Astrocyte (in vitro differentiated cells and primary cell): ENCODE results near the gene KCTD13. TPM values are rescaled to one million over a fixed set of nuclear protein-coding genes. Genes with fewer than 3 reads are reported as not detected.

Experiments used
- DNase-seq: peaks from one replicate; pipeline ENCODE4 v3.0.0-alpha.2; 2010; ENCODE audit warnings: low read depth
- FAIRE-seq: peaks from 2 replicates; lab custom pipeline; 2011; peaks lifted over from hg19 to GRCh38; lab: Jason Lieb, UNC
- H2AFZ ChIP-seq: 2 replicates; pipeline ENCODE4 v1.6.0; 2012; ENCODE audit warnings: low read depth, low read length, inconsistent platforms
- H3K27ac ChIP-seq: 2 replicates; pipeline ENCODE4 v1.5.1; 2011; ENCODE audit warnings: low read depth, low read length, inconsistent platforms
- H3K27me3 ChIP-seq: 2 replicates; pipeline ENCODE4 v1.6.0; 2011; ENCODE audit warnings: low read length, inconsistent platforms; ENCODE audit not compliant: insufficient read depth
- H3K36me3 ChIP-seq: 2 replicates; pipeline ENCODE4 v1.5.1; 2011; ENCODE audit warnings: low read length, inconsistent platforms; ENCODE audit not compliant: insufficient read depth
- H3K4me1 ChIP-seq: 2 replicates; pipeline ENCODE4 v1.5.1; 2011; ENCODE audit warnings: low read length, inconsistent platforms; ENCODE audit not compliant: insufficient read depth
- H3K4me2 ChIP-seq: 2 replicates; pipeline ENCODE4 v1.6.0; 2012; ENCODE audit warnings: low read length, inconsistent platforms
- H3K4me3 ChIP-seq: 2 replicates; pipeline ENCODE4 v1.5.1; 2011; ENCODE audit warnings: low read depth, mild to moderate bottlenecking, low read length, inconsistent platforms; ENCODE audit not compliant: insufficient read depth
- H3K79me2 ChIP-seq: 2 replicates; pipeline ENCODE4 v1.6.0; 2012; ENCODE audit warnings: mild to moderate bottlenecking, low read length, inconsistent platforms; ENCODE audit not compliant: insufficient read depth
- H3K9ac ChIP-seq: 2 replicates; pipeline ENCODE4 v1.6.0; 2012; ENCODE audit warnings: mild to moderate bottlenecking, low read length, inconsistent platforms
- H3K9me3 ChIP-seq: 2 replicates; pipeline ENCODE4 v1.5.1; 2012; ENCODE audit warnings: low read depth, mild to moderate bottlenecking, low read length, inconsistent platforms; ENCODE audit not compliant: insufficient read depth
- H4K20me1 ChIP-seq: 2 replicates; pipeline ENCODE4 v1.6.0; 2012; ENCODE audit warnings: low read length, inconsistent platforms; ENCODE audit not compliant: insufficient read depth
- H3K27ac Mint-ChIP-seq: one replicate; pipeline ENCODE4 v1.8.0; 2021; ENCODE audit warnings: mild to moderate bottlenecking, mixed read lengths; ENCODE audit not compliant: unreplicated experiment
- H3K27me3 Mint-ChIP-seq: one replicate; pipeline ENCODE4 v1.8.0; 2021; ENCODE audit warnings: low read depth, mixed read lengths; ENCODE audit not compliant: unreplicated experiment
- H3K36me3 Mint-ChIP-seq: one replicate; pipeline ENCODE4 v1.8.0; 2021; ENCODE audit warnings: low read depth, mixed read lengths; ENCODE audit not compliant: unreplicated experiment
- H3K4me1 Mint-ChIP-seq: one replicate; pipeline ENCODE4 v1.8.0; 2021; ENCODE audit warnings: low read depth, mixed read lengths; ENCODE audit not compliant: unreplicated experiment
- H3K4me3 Mint-ChIP-seq: one replicate; pipeline ENCODE4 v1.8.0; 2021; ENCODE audit warnings: mild to moderate bottlenecking, moderate library complexity, mixed read lengths; ENCODE audit not compliant: unreplicated experiment
- H3K9me3 Mint-ChIP-seq: one replicate; pipeline ENCODE4 v1.8.0; 2021; ENCODE audit warnings: mild to moderate bottlenecking, mixed read lengths; ENCODE audit not compliant: unreplicated experiment
- CTCF ChIP-seq: IDR thresholded peaks from 2 replicates; pipeline ENCODE4 v1.5.1; 2011; ENCODE audit warnings: low read depth, mild to moderate bottlenecking, inconsistent platforms, low read length, moderate library complexity; ENCODE audit not compliant: insufficient read depth
- EZH2 ChIP-seq: IDR thresholded peaks from 2 replicates; pipeline ENCODE4 v1.6.1; 2012; ENCODE audit warnings: mild to moderate bottlenecking, low read length, inconsistent platforms; ENCODE audit not compliant: insufficient read depth
- total RNA-seq: library from RNA; stranded (reverse); gene quantifications from 2 replicates; pipeline ENCODE4 v1.2.1, GENCODE V29; 2021

The KCTD13 gene
- total RNA-seq, 1 donor from 2014 or later, result 27.1 TPM

- no peak overlapping the region for H3K9ac ChIP-seq
- H3K4me3 ChIP-seq, result no peak overlapping the region
- no peaks in the 10 kb centered on the region for H3K9me3 ChIP-seq
- peaks cover 7% of the 10 kb centered on the region for H3K27me3 ChIP-seq
- DNase-seq (no peak), FAIRE-seq (no peak)
- Mint-ChIP-seq H3K4me1 (peaks cover 10% of the 10 kb centered on the region), H3K27me3 (no peaks in the 10 kb centered on the region), H3K4me3 (no peak overlapping the region), H3K27ac (no peak overlapping the region), H3K9me3 (no peaks in the 10 kb centered on the region), H3K36me3 (peaks cover 7% of the 10 kb centered on the region)
- TF ChIP-seq CTCF, result no peak
- TF ChIP-seq EZH2, result no peak
- no peak overlapping the region for H3K27ac ChIP-seq
- peaks cover 10% of the 10 kb centered on the region for H4K20me1 ChIP-seq
- peaks cover 23% of the 10 kb centered on the region for H3K4me1 ChIP-seq
- peaks cover 3% of the 10 kb centered on the region for H3K79me2 ChIP-seq
- H3K4me2 ChIP-seq, result no peak overlapping the region
- no peak overlapping the region for H2AFZ ChIP-seq
- H3K36me3 ChIP-seq, result no peaks in the 10 kb centered on the region
These were observed 29.2 kb downstream of the KCTD13 start for GRCh38 chr16:29896841-29897240.

GRCh38 chr16:29894352-29894751 lies 31.7 kb downstream of the KCTD13 start:
- H3K27me3 Mint-ChIP-seq, result no peaks in the 10 kb centered on the region
- H3K4me1 ChIP-seq, result peaks cover 8% of the 10 kb centered on the region
- no peaks in the 10 kb centered on the region for H3K79me2 ChIP-seq
- no peaks in the 10 kb centered on the region for H3K9me3 ChIP-seq
- H3K4me2 ChIP-seq, result no peak overlapping the region
- H3K27ac Mint-ChIP-seq, result no peak overlapping the region
- no peak for DNase-seq
- FAIRE-seq, result no peak
- peaks cover 8% of the 10 kb centered on the region for H3K4me1 Mint-ChIP-seq
- TF ChIP-seq EZH2, result no peak
- no peak for TF ChIP-seq CTCF
- no peak overlapping the region for H2AFZ ChIP-seq
- peaks cover 7% of the 10 kb centered on the region for H3K36me3 Mint-ChIP-seq
- H3K9ac ChIP-seq, result no peak overlapping the region
- peaks cover 6% of the 10 kb centered on the region for H4K20me1 ChIP-seq
- H3K27me3 ChIP-seq, result peaks cover 7% of the 10 kb centered on the region
- H3K9me3 Mint-ChIP-seq, result no peaks in the 10 kb centered on the region
- H3K4me3 Mint-ChIP-seq, result no peak overlapping the region
- no peaks in the 10 kb centered on the region for H3K36me3 ChIP-seq
- no peak overlapping the region for H3K27ac ChIP-seq
- H3K4me3 ChIP-seq, result no peak overlapping the region

GRCh38 chr16:29893553-29893952 lies 32.5 kb downstream of the KCTD13 start:
- H3K27ac Mint-ChIP-seq, result no peak overlapping the region
- H3K4me3 Mint-ChIP-seq, result no peak overlapping the region

More at GRCh38 chr16:29893553-29893952, 32.5 kb downstream of the KCTD13 start:
- H3K27me3 ChIP-seq, result peaks cover 6% of the 10 kb centered on the region
- no peaks in the 10 kb centered on the region for H3K36me3 ChIP-seq
- no peak overlapping the region for H3K4me2 ChIP-seq
- no peak overlapping the region for H3K4me3 ChIP-seq
- H3K9me3 ChIP-seq, result no peaks in the 10 kb centered on the region
- H2AFZ ChIP-seq, result no peak overlapping the region
- peaks cover 8% of the 10 kb centered on the region for H3K36me3 Mint-ChIP-seq
- H3K79me2 ChIP-seq, result no peaks in the 10 kb centered on the region
- no peak overlapping the region for H3K9ac ChIP-seq
- FAIRE-seq (no peak), DNase-seq (no peak)
- TF ChIP-seq CTCF (no peak), EZH2 (no peak)
- H3K4me1 Mint-ChIP-seq, result peaks cover 6% of the 10 kb centered on the region
- peaks cover 5% of the 10 kb centered on the region for H3K4me1 ChIP-seq
- H3K27me3 Mint-ChIP-seq, result no peaks in the 10 kb centered on the region
- H3K27ac ChIP-seq, result no peak overlapping the region
- H3K9me3 Mint-ChIP-seq, result no peaks in the 10 kb centered on the region
- H4K20me1 ChIP-seq, result peaks cover 6% of the 10 kb centered on the region
